OCI-LY7 (cell line): Measurements from ENCODE around the gene PKM.
"Not testable (repeated sequence)": the region's sequence is repeated elsewhere in the genome, so short reads cannot be mapped to it uniquely, and the experiment has no call there.

ENCODE experiments used
- EZH2phosphoT487 ChIP-seq: fragments of 200-600 bp; sonication (generic); IDR thresholded peaks from 2 replicates; pipeline ENCODE4 v1.6.1; 2018; ENCODE audit warnings: low read depth, borderline replicate concordance, mild to moderate bottlenecking, mixed run types, antibody characterized with exemption, low read length, moderate library complexity, mixed read lengths
- TF ChIP-seq, protein P1 (sequence below): fragments of 200-600 bp; sonication (generic); conservative IDR thresholded peaks from 2 replicates; pipeline ENCODE4 v1.5.1; 2014; ENCODE audit warnings: mild to moderate bottlenecking, antibody characterized with exemption, low read length, moderate library complexity, mixed read lengths

DNA sequence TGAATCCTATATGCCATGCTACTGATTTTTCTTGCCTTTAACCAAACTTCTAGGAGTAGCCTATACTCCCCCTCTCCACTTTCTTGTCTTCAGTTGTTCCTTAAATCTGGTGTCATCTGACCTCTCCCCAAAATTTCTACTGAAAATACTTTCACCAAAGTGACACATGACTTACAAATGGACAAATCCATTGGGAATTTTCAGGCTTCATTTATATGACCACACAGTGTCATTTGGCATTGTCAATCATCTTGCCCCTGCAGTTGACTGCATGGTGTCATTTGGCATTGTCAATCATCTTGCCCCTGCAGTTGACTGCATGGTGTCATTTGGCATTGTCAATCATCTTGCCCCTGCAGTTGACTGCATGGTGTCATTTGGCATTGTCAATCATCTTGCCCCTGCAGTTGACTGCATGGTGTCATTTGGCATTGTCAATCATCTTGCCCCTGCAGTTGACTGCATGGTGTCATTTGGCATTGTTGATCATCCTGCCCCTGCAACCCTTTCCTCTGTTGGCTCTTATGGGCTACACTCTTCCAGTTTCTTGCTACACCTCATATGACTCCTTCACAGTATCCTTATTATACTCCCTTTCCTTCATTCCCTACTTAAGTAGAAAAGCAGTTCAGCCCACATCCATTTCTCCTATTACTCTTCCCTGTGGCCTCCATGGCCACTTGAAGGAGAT, 44.8 kb upstream of the PKM start:
- TF ChIP-seq, protein P1, sequence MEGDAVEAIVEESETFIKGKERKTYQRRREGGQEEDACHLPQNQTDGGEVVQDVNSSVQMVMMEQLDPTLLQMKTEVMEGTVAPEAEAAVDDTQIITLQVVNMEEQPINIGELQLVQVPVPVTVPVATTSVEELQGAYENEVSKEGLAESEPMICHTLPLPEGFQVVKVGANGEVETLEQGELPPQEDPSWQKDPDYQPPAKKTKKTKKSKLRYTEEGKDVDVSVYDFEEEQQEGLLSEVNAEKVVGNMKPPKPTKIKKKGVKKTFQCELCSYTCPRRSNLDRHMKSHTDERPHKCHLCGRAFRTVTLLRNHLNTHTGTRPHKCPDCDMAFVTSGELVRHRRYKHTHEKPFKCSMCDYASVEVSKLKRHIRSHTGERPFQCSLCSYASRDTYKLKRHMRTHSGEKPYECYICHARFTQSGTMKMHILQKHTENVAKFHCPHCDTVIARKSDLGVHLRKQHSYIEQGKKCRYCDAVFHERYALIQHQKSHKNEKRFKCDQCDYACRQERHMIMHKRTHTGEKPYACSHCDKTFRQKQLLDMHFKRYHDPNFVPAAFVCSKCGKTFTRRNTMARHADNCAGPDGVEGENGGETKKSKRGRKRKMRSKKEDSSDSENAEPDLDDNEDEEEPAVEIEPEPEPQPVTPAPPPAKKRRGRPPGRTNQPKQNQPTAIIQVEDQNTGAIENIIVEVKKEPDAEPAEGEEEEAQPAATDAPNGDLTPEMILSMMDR: not testable (repeated sequence)
- not testable (repeated sequence) for TF ChIP-seq EZH2phosphoT487
